HG03066 (cell line): ENCODE data around the gene RHOBTB3.
A peak's percentile ranks its signal among the peaks of the same experiment; 100 is the strongest.

Experiments
- ATAC-seq: cut with Tn5 transposase; IDR thresholded peaks from one replicate; pipeline ENCODE4 v1.9.1; 2021; ENCODE audit warnings: low read depth; ENCODE audit not compliant: unreplicated experiment

Gene RHOBTB3

DNA sequence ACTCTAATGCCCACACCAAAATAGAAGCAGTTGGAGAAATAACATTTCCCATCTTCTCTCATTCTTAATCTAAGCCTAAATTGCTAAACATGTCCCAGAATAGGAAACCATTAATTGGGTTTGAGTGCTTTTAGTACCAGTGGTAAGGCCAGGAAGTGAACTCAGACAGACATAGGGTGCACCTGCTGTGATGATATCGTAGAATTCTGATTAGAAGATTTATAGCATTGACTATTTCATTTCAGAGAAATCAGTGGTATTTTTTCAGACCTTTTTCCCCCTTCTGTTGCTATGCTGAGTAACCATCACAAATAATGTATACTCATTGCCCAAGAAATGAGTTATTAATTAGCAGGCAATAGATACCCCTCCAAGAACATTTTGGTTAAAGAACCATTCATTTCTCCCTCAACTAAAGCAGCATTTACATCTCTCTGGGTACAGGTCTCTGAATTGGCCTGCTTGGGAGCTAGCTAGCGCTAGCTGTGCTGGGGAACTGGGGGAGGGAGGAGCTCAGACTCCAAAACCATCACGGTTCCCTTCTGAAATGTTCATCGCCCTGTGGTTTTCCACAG, 84.1 kb downstream of the RHOBTB3 start:
- no peak for ATAC-seq

DNA sequence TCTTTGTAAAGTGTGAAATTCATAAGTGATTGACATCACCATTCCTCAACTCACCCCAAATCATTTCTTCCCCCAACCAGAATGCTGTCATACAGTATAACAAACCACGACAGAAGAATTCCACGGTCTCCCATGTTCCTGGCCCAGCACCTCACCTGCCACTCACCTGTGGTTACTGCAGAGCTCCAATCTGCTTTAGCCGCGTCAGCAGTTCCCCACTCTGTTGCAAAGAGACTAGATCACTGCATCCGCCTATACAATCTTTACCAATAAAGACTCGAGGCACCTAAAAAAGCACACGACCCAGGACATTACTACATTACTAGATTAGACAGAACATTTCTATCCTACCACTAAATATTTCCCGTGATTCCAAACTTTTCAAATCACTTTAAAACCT, 85.2 kb downstream of the RHOBTB3 start:
- no peak for ATAC-seq

DNA sequence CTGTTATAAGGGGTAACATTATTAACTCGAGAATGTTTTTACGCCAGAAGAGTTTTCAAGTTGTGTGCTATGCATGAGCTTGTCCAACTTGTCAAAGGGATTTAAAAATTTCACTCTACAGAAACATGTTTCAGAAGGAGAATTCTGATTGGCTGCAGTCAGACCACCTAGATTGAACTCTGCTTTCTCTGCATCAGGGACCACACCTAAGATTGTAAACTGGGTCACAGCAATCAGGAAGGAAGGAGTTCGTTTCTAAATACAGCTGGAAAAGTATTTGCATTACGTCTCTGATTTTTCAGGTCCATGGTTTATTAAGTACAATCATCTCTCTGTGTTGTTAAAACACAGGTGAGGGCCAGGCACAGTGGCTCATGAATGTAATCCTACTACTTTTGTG, 85.6 kb downstream of the RHOBTB3 start:
- ATAC-seq: no peak

DNA sequence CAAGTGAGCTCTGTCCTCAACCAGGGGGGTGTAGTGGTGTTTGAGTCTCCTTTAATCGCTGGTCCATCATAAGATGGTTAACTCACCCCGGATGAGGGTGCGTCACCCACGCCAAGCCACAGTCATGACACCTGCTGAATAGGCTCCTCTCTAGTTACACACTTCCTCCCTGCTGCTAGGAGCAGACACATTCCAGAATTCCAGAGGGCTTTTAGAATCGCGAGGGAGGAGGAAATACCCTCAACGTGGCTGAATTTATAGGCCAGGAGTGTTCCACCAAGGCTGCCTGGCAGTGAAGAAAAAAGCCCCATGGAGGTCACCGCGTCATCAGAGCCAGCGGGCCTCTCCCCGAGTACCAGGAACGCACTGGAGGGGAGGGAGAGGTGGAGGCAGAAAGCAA, 86.3 kb downstream of the RHOBTB3 start:
- ATAC-seq: no peak

DNA sequence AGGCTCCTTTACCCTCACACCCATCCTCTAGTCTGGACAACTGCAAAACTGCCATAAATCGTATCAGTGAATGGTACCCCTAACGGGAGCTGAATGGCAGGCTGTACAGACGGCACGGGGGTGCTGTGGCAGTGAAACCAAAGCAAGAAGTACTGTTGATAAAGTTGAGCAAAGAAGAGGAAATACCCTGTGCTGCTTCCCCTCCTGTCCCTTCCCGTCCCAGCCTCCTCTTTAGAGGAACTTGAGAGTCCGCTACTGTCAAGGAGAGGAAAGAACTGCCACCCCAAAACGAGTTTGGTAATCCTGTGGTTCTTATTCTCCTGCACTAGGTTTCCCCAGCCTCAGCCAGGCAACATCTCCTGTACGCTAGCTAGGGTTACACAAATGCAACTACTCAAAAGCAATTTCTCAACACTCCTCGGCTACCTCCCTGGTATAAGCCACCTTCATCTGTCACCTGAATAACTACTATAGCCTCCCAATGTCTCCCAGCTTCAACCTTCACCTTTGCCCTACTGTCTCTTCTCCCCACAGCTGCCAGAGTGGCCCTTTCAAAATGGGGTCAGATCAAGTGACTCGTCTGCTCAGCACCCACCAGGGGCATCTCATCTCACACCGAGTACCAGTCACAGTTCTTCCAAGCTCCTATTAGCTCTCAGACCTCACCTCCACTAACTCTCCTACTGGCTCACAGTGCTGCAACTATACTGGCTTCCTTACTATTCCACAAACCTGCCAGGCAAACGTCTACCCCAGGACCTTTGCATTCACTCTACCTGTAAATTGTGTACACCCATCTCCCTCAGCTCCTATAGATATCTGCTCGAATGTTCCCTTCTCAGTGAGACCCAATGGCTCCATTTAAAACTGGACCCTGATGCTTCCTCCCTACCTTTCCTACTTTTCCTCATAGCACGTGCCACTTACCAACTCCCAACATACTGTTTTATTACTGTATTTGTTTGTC, 87.3 kb downstream of the RHOBTB3 start:
- no peak for ATAC-seq

DNA sequence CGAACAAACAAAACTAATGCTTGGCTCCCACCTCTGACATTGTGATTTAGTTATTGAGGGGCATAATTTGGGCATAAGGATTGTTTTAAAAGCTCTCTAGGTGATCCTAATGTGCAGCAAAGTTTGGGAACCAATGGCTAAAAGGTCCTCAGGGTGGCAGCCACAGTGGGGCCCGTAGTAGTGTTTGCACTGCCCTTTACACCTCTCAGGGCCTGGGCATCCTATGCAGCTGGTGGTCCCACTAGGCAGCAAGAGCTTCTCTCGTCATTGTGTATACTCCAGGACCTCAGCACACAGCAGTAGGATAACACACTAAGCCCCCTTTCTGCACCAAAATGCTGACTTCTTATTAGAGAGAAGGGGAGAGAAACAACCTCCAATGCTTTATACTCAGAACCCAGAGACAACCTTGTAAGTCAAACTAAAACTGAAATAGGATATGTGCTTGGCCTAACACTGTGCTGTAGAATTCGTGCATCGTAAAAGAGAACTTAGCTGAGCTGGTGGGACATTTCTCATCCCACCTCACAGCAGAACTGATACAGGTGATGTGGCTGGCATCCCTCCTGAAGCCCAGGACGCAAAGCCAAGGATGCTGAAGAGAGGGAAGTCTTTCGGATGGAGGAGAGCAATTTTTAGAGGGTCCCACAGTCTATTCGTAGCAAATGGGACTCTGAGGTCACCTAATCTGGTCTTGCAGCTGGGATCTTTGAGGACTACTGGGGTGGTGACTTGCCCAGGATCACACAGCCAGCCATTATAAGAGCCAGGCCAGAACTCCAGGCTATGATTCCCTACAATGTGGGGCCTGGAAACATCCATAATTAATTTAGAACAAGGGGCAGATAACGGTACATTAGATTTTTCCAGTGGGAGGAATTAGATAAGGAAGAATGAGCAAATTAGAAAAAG, 90.2 kb downstream of the RHOBTB3 start:
- ATAC-seq: no peak

DNA sequence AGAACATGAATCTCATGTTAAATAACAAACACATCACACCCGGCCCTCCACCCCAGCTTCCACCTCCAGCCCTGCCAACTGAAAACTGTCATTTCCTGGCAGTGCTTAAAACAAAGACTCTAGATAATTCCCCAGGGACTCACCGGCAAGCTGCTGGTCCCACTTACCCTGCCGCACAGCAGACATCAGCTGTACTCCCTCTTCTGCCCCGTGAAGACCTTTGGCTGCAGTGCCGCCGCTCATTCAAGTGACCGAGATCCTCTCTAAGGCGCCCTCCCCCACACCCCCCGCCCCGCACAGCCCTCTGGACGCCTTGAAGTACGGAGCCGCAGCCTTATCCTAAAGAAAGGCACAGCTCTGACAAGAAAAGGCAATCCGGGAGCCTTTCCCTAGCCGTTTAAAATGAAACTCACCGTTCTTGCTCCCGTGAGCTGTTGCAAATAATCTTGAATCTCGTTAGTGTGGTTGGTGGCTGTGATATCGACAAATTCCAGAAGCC, 91.0 kb downstream of the RHOBTB3 start:
- ATAC-seq: peak; percentile 32

DNA sequence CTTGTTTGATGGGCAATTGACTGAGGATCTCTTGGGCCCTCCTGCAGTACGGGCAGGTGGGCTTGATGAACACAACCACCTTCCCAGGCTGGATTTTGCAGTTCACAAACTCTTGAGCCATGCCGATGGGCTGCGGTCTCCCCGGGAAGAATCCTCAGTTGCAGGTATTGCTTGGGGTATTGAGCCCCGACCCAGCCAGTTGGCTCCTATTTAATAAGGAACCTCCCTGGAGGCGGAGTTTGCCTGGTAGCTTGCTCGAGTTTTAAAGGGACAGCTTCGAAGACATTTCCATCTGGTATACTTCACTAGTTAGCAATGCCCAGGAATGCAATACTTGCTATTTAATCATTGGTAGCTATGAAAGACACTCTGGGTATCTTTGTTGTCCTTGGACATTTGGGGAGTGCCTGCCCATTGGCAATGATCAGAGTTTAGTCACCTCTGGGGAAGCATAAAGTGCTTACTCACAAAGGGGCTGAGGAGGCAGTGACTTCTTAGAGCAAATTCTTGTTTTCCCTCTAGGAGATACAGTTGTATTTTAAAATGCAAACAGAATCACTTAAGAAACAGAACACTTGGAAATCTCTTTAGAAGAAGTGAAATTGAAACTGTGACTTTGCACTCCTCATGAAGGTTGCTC, 91.5 kb downstream of the RHOBTB3 start, which contains the start of gene GLRX:
Gene GLRX (minus strand): TSS at position 185 of the 640 bp plus-strand sequence. CDS start 64 bp downstream, at position 121.
- ATAC-seq: peak; percentile 33

DNA sequence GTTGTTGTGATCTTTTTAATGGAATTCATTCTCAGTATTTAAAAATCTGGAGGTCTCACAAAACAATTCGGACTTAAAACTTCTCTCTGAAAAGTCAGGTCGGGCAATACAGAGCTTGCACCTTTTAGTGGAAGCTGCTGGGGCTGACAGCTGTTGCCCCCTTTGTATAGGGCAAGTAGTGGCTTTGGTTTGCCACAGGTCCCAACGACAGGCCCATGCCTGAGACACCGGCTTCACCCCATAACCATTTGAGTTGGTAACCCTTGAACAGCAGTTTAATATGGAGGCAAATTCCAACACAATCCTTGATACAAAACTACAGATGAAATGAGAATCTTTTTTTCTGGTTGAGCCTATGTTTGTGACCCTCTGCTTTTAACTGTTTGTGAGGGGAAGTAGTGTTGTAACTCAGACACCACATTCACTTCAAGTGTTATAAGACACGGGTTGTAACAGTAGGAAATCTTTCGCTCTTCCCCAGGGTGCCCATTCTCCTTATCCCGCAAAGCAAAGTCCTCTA, 92.1 kb downstream of the RHOBTB3 start:
- ATAC-seq: no peak

DNA sequence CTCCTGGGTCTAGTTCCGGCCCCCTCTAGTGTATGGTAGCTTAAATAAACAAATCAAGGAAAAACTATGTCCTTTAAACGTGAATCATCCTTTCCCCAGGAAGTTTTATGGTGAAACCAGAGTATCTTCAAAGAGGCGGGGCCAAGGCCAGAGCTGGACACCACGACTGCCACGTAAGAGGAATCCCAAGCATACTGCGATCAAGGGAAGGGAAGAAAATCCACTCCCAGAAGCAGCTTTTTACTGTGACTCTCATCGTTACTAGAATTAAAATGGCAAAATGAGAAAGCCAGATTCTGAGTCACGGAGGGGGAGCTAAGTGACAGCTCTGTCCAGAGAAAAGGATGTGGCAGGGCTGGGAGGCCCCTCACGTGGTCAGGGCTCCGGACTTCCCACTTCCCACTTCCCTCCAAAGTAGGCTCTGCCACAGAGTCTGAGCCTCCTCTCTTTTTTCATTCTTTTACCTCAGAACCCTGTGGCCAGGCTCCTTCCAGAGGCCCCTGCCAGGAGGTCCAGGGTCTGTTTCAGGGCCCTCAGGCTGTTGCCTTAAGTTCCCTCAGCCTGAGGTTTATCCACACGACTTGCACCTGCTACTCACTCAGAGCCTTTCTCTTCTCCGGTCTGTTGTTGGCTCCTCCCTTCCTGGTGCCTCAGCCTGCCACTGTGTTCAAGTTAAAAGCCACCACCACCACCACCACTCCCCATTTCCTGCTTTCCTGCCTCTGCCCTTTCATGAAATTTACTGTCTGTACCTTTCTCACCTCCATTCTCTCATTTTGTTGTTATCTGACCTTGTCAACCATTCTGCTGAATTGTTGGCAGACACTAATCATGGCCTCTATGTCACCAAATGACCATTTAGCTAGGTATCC, 92.8 kb downstream of the RHOBTB3 start:
- ATAC-seq: peak; percentile 49

DNA sequence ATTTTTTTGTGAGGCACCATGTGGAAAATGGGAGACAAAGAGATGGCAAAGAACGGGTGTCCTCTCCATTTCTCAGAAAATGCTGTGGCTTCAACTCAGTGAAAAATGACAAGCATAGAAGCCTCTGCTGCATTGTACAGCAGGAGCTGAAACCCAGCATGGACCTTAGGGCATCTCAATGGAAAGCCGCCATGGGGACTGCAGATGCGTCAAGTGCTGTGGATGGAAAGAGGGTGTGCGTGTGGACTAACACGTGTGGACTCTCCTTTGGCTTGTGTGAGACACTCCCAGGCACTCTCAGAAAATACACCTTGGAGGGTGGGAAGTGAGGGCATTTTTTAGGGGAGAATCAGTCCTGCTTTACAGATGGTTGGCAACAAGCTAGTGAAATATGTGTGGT, 93.6 kb downstream of the RHOBTB3 start:
- ATAC-seq: no peak

DNA sequence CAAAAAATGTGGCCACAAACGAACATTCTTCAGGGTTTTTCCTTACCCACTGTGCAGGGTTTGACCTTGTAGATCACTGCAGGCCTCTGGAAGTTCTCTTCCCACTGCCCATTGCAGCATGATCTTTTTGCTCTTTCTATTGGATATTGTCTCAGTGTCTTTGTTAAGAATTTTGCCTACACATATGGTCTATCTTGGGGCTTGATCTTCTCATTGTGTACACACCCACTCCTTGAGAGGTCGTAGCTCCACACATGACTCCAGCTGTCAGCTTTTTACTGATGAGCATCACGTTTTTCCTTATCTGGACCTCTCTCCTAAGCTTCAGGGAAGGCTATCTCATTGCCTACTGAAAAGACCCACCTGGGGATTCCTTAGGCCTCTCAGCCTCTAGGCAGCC, 94.4 kb downstream of the RHOBTB3 start:
- ATAC-seq: no peak

DNA sequence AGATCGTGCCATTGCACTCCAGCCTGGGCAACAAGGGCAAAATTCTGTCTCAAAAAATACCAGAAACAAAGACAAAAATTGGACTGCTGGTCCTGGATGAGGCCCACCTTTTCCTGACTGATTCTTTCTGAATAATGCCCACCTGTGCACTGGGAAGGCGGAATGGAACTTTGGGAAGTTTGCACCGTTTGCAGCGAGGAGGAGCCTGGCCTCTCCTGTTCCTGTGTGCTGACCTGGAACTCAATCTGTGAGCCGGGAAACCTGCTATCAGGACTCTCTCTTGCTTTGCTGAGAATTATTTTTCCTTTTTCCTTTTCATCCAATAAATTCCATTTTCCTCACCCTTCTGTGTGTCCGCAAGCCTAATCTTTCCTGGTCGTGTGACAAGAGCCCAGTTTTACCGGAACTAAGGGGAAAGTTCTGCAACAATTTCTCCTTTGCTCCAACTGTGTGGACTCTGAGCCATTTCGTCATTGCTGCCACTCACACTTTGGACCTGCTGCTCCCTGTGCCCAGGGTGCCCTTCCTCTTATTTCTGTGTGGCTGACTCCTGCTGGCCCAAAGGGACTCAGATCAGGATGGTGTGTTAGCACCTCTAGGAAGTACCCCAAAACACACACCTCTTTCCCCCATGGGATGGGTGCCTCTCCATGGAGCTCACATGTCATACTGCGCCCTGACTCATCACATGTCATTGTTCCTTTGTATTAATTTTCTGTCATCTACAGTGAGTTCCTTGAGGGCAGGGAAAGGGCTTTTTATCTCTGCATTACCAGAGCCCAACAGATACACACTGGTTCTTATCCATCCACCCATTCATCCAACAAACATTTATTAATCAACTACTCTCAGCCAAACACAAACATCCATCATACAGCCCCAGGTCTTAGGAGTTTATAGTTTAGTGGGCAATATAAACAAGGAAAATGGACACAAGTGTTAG, 96.1 kb downstream of the RHOBTB3 start:
- no peak for ATAC-seq

DNA sequence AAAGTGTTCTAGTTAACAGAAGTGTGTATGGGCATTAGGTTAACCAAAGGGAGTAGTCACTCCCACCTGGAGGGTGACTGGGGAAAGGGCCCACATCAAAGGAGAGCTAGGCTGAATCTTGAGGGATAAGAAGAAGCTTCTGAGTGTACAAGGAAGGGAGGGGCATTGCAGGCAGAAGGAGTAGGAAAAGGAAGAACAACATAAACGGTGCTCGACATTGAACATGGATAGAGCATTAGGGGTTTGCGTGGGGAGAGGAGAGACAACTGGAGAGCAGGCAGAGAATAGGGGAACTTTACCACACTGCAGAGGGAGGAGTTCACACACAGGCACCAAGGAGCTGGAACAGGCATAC, 96.7 kb downstream of the RHOBTB3 start:
- ATAC-seq: no peak

DNA sequence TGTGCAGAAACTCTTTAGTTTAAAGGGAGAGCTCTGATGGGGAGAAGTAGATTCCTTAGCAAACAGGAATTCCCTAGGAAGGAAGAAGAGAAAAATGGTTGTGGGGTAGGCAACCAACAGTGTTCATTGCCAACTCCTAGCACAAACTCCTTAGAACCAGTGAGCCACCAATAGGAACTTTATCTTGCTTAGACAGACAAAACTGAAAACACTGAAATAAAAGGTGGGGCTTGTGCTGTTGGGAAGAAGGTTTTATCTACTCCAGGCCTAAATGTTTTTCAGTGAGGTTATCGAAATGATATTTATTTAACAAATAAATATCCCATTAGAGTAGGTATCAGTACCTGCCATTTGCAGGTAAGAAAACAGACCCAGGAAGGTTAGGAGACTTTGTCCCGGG, 99.1 kb downstream of the RHOBTB3 start:
- ATAC-seq: no peak

DNA sequence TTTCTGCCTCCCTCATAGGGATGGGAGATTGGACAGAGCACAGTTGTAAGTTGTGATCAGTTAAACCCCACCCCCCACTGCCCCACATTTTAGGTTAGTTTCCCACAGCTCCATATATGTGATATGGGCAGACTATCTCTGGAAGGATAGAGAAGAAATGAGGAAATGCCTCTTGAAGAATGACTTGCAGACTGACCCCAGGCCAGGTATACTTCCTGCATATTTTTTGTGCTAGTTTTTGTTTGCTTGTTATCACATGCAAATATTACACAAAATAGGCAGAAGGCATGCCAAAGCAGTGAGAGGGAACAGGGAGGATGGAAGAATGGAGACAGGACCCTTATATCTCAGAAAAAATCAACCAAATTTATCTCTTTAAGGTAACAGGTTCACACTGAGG, 101.5 kb downstream of the RHOBTB3 start:
- no peak for ATAC-seq

DNA sequence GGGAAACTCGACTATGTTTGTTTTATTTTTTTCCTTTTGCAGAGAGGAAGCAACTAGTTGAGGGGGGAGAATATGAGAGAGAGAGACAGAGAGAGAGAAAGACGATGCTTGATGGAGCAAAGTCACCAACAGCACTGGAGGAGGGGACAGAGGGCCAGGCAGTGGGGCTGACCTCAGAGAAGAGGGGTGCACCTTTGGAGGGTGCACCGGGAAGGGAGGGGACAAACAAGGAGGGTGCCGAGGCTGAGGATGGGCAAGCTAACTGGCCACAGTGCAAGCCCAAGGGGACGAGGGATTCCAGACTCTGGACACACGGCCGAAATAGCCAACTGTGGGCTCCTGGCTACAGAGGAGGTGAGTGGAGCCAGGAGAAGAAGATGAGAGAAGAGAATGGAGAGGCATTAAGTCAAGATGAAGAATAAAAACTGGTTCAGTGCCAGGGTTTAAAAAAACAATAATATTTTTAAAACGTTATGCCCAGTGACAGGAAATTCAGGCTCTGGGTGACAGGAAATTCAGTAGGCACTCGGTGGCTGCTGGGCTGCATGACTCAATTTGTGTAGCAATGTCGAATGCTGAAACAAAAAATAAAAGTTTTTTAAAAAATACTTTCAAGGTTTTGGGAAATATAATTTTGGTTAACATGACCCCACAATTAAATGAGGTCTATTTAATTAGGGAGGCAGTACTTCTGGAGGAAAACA, 104.7 kb downstream of the RHOBTB3 start:
- ATAC-seq: no peak
